Endothelial cell of umbilical vein (primary cell): ENCODE measurements around the gene ADCY2.

ENCODE experiments used
- CTCF ChIP-seq, 2 donors: IDR thresholded peaks; 1 replicate in 1 of 2; 2 replicates in 1 of 2; pipeline ENCODE4 v1.5.1; 2011; ENCODE audit warnings: low read length in 2 of 2, mild to moderate bottlenecking in 2 of 2, moderate library complexity in 2 of 2, control low read depth in 1 of 2, inconsistent platforms in 1 of 2, low read depth in 1 of 2; ENCODE audit not compliant: insufficient read depth in 1 of 2; ENCODE audit errors: extremely low read depth in 1 of 2
- EZH2 ChIP-seq: IDR thresholded peaks from 2 replicates; pipeline ENCODE4 v1.6.1; 2012; ENCODE audit warnings: borderline replicate concordance, low read depth, mild to moderate bottlenecking, moderate library complexity, low read length, inconsistent platforms; ENCODE audit not compliant: severe bottlenecking
- FOS ChIP-seq: IDR thresholded peaks from 2 replicates; pipeline ENCODE4 v1.6.1; 2011; ENCODE audit warnings: mild to moderate bottlenecking, low read length, moderate library complexity, borderline replicate concordance; ENCODE audit not compliant: insufficient read depth
- MYC ChIP-seq: IDR thresholded peaks from one replicate; pipeline ENCODE4 v1.6.1; 2011; ENCODE audit warnings: mild to moderate bottlenecking, low read depth, low read length
- POLR2A ChIP-seq: IDR thresholded peaks from 2 replicates; pipeline ENCODE4 v1.6.1; 2012; ENCODE audit warnings: low read depth, mild to moderate bottlenecking, control low read depth, low read length
- POLR2AphosphoS5 ChIP-seq: IDR thresholded peaks from 2 replicates; pipeline ENCODE4 v1.6.1; 2012; ENCODE audit warnings: low read depth, mild to moderate bottlenecking, control low read depth, low read length, moderate library complexity; ENCODE audit not compliant: insufficient read depth

GRCh38 chr5:7668161-7668560, 272.2 kb downstream of the ADCY2 start:
- no peak for TF ChIP-seq CTCF (IDR thresholded peaks at IDR 0.05; ENCODE audit: extremely low read depth in 1 of 2, insufficient read depth in 1 of 2, low read depth in 1 of 2, low read length in 2 of 2)
- no peak for TF ChIP-seq POLR2AphosphoS5
- TF ChIP-seq POLR2A = no peak
- TF ChIP-seq EZH2 = no peak
- TF ChIP-seq FOS = no peak
- no peak for TF ChIP-seq MYC
